Esophagus squamous epithelium (tissue), 4 donors: ENCODE results near the gene ZC3H12D.

Experiments
- POLR2A ChIP-seq, 4 donors: fragments of 450-650 bp; IDR thresholded peaks; one replicate each; pipeline ENCODE4 v1.6.1; 2017; ENCODE audit warnings: antibody characterized with exemption in 4 of 4, mild to moderate bottlenecking in 4 of 4, moderate library complexity in 3 of 4
- TF ChIP-seq, protein P1 (sequence below), 6 experiments: fragments of 450-650 bp in 4 of 6; fragments of 200-600 bp in 2 of 6; sonication (generic) in 2 of 6; IDR thresholded peaks; one replicate each; pipeline ENCODE4 v1.5.1; 2016 to 2019; ENCODE audit warnings: antibody characterized with exemption in 6 of 6, mild to moderate bottlenecking in 4 of 6, moderate library complexity in 4 of 6

DNA sequence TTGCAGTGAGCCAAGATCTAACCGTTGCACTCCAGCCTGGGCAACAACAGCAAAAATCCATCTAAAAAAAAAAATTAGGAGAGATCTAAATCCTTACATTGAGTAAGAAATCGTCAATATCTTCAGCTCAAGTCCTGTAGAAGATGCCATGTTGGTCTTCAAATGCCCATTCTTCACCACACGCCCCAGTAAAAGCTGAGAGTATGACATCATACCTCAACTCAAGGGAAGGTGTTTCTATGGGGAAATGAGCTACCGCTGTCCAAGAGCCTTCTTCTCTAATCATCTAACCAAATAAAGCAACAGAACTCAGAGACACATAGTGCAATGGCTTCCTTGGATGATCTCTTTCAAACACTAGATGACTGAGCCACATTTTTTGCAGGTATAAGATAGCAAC is 2.5 kb upstream of the ZC3H12D start:
- TF ChIP-seq, protein P1, sequence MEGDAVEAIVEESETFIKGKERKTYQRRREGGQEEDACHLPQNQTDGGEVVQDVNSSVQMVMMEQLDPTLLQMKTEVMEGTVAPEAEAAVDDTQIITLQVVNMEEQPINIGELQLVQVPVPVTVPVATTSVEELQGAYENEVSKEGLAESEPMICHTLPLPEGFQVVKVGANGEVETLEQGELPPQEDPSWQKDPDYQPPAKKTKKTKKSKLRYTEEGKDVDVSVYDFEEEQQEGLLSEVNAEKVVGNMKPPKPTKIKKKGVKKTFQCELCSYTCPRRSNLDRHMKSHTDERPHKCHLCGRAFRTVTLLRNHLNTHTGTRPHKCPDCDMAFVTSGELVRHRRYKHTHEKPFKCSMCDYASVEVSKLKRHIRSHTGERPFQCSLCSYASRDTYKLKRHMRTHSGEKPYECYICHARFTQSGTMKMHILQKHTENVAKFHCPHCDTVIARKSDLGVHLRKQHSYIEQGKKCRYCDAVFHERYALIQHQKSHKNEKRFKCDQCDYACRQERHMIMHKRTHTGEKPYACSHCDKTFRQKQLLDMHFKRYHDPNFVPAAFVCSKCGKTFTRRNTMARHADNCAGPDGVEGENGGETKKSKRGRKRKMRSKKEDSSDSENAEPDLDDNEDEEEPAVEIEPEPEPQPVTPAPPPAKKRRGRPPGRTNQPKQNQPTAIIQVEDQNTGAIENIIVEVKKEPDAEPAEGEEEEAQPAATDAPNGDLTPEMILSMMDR (IDR thresholded peaks at IDR 0.05): no peak
- TF ChIP-seq POLR2A (IDR thresholded peaks at IDR 0.05): no peak
